OCI-LY3 (cell line): ENCODE data around the gene ATP2C1.

Experiments used
- CTCF ChIP-seq: fragments of 200-600, 300-600 bp; sonication (generic); IDR thresholded peaks from 2 replicates; pipeline ENCODE4 v1.5.1; 2014; ENCODE audit warnings: antibody characterized with exemption, low read length, low read depth
- EZH2phosphoT487 ChIP-seq: fragments of 200-600 bp; shearing (Covaris generic); IDR thresholded peaks from 2 replicates; pipeline ENCODE4 v1.6.1; 2018; ENCODE audit warnings: antibody characterized with exemption, mixed run types, low read depth

DNA sequence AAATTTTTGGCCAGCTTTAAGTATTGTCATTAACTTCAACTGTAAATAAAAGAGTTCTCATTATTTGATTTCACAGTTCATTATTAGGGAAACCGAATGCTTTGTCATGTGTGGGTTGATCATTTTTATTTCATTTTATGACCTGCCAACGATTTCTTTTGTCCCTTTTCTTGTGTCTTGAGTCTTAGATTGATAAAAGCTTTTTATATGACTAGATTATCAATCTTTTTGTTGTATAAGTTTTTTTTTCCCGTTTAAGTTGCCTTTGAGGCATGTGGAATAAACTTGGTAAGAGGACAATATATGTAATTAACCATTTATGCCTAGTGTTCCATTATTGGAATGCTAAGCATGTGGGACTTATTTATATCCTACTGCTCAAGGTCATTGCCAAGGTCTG lies 62.8 kb downstream of the ATP2C1 start:
- TF ChIP-seq CTCF (no peak), EZH2phosphoT487 (no peak)
